HCT116 (cell line): Measurements from ENCODE around the gene MED15. TPM values are rescaled to one million over a fixed set of nuclear protein-coding genes. Genes with fewer than 3 reads are reported as not detected.

Experiments used
- ATAC-seq: fragments of 200-7000 bp; cut with Tn5 transposase; 2 replicates; pipeline ENCODE4 v1.9.1; 2020; ENCODE audit warnings: mild to moderate bottlenecking, moderate library complexity
- BruUV-seq: library from RNA; stranded (reverse); fragments of 400-500 nt; replicated peaks from 2 replicates; lab custom pipeline; 2021; lab: Mats Ljungman, UMichigan
- CTCF ChIA-PET: fragments of 300-600 bp; sonication (Branson Sonifier 250); formaldehyde crosslinking; loops from one replicate; lab custom pipeline; 2021; ENCODE audit warnings: antibody characterized with exemption; lab: Charles Lee
- POLR2A ChIA-PET: fragments of 300-600, 350-600 bp; sonication (Branson Sonifier 250); formaldehyde crosslinking; loops from one replicate; lab custom pipeline; 2021; ENCODE audit warnings: antibody characterized with exemption; lab: Charles Lee
- RAD21 ChIA-PET, 2 experiments: fragments of 300-600 bp; sonication (Branson Sonifier 250); formaldehyde crosslinking; loops; one replicate each; lab custom pipeline; 2023; ENCODE audit warnings: low total read pairs in 2 of 2; ENCODE audit not compliant: uncharacterized antibody in 2 of 2, unreplicated experiment in 2 of 2, low non-redundant PET in 1 of 2; lab: Charles Lee
- DNase-seq: peaks from one replicate; pipeline ENCODE4 v3.0.0-alpha.2; 2010; ENCODE audit warnings: low read depth, low spot score
- H2AFZ ChIP-seq: fragments of 200-600 bp; shearing (Covaris generic), sonication (generic); 2 replicates; pipeline ENCODE4 v1.6.1; 2017; ENCODE audit warnings: low read depth, mixed run types, mixed read lengths, antibody characterized with exemption, low read length; ENCODE audit not compliant: poor library complexity, severe bottlenecking
- H3K27ac ChIP-seq: 2 replicates; pipeline ENCODE4 v1.5.1; 2012; ENCODE audit warnings: low read depth, low read length
- H3K27me3 ChIP-seq: fragments of 200-600 bp; sonication (generic); 2 replicates; pipeline ENCODE4 v1.6.1; 2016; ENCODE audit warnings: mixed run types, low read length, mixed read lengths; ENCODE audit not compliant: insufficient read depth
- H3K36me3 ChIP-seq, 2 experiments: fragments of 200-500 bp in 1 of 2; fragments of 200-600 bp in 1 of 2; sonication (Bioruptor generic) in 1 of 2; sonication (generic) in 1 of 2; 2 replicates each; pipeline versions ENCODE4 v1.5.1 to v1.6.1; 2014 to 2016; ENCODE audit warnings: low read length in 2 of 2, inconsistent platforms in 1 of 2, mixed read lengths in 1 of 2, mixed run types in 1 of 2; ENCODE audit not compliant: insufficient read depth in 2 of 2, control insufficient read depth in 1 of 2
- H3K4me1 ChIP-seq, 2 experiments: fragments of 200-600 bp in 1 of 2; sonication (generic) in 1 of 2; 2 replicates each; pipeline versions ENCODE4 v1.5.1 to v1.6.1; 2012 to 2017; ENCODE audit warnings: low read length in 2 of 2, inconsistent platforms in 1 of 2, mild to moderate bottlenecking in 1 of 2, mixed read lengths in 1 of 2, mixed run types in 1 of 2, moderate library complexity in 1 of 2; ENCODE audit not compliant: insufficient read depth in 2 of 2, control insufficient read depth in 1 of 2
- H3K4me2 ChIP-seq: fragments of 200-600 bp; sonication (generic); 2 replicates; pipeline ENCODE4 v1.6.1; 2017; ENCODE audit warnings: mixed run types, low read length, mixed read lengths
- H3K4me3 ChIP-seq, 2 experiments: fragments of 200-600 bp in 1 of 2; sonication (generic) in 1 of 2; replicated peaks in 1 of 2; 2 replicates each; pipeline ENCODE4 v1.5.1; 2011 to 2016; ENCODE audit warnings: low read length in 2 of 2, control low read depth in 1 of 2, low read depth in 1 of 2, mild to moderate bottlenecking in 1 of 2, mixed read lengths in 1 of 2, mixed run types in 1 of 2
- H3K79me2 ChIP-seq: fragments of 200-600 bp; sonication (generic); 2 replicates; pipeline ENCODE4 v1.6.1; 2017; ENCODE audit warnings: mild to moderate bottlenecking, mixed run types, low read length, moderate library complexity, mixed read lengths; ENCODE audit not compliant: insufficient read depth
- H3K9ac ChIP-seq: fragments of 200-600 bp; sonication (generic); 2 replicates; pipeline ENCODE4 v1.6.1; 2016; ENCODE audit warnings: low read length, mixed read lengths
- H3K9me2 ChIP-seq: fragments of 200-600 bp; sonication (generic), shearing (Covaris generic); 2 replicates; pipeline ENCODE4 v1.6.1; 2017; ENCODE audit warnings: mixed run types, mild to moderate bottlenecking, moderate library complexity; ENCODE audit not compliant: insufficient read depth
- H3K9me3 ChIP-seq, 2 experiments: fragments of 200-500 bp in 1 of 2; fragments of 200-600 bp in 1 of 2; sonication (Bioruptor generic) in 1 of 2; sonication (generic) in 1 of 2; 2 replicates each; pipeline ENCODE4 v1.6.1; 2014 to 2017; ENCODE audit warnings: low read length in 2 of 2, mixed read lengths in 2 of 2, inconsistent platforms in 1 of 2, low read depth in 1 of 2, mild to moderate bottlenecking in 1 of 2, mixed run types in 1 of 2, moderate library complexity in 1 of 2; ENCODE audit not compliant: control insufficient read depth in 1 of 2, insufficient read depth in 1 of 2
- H4K20me1 ChIP-seq: fragments of 200-600 bp; sonication (generic), shearing (Covaris generic); 2 replicates; pipeline ENCODE4 v1.6.1; 2017; ENCODE audit warnings: mixed run types, mild to moderate bottlenecking, moderate library complexity; ENCODE audit not compliant: insufficient read depth
- EGR1 ChIP-seq: IDR thresholded peaks from 2 replicates; pipeline ENCODE4 v1.6.1; 2012; ENCODE audit warnings: low read depth
- EZH2 ChIP-seq: fragments of 200-600 bp; sonication (generic); IDR thresholded peaks from 2 replicates; pipeline ENCODE4 v1.6.1; 2017; ENCODE audit warnings: antibody characterized with exemption, mixed run types
- REST ChIP-seq: IDR thresholded peaks from 2 replicates; pipeline ENCODE4 v1.6.1; 2012; ENCODE audit warnings: low read depth
- intact Hi-C: fragments of 100-400 bp; cut with micrococcal nuclease; formaldehyde crosslinking; loops from 2 replicates; pipeline ENCODE4 v1.10.0; 2022
- total RNA-seq: library from RNA; stranded (reverse); gene quantifications from one replicate; pipeline ENCODE4 v1.2.1, GENCODE V29; 2021; ENCODE audit not compliant: unreplicated experiment
- TF ChIP-seq, protein P1 (sequence below): IDR thresholded peaks from 2 replicates; pipeline ENCODE4 v1.6.1; 2011; ENCODE audit warnings: mild to moderate bottlenecking, low read length, moderate library complexity; ENCODE audit not compliant: insufficient replicate concordance; ENCODE audit errors: extremely low read depth

Gene MED15
- total RNA-seq, 1 experiment from 2014 or later: 81.3 TPM

DNA sequence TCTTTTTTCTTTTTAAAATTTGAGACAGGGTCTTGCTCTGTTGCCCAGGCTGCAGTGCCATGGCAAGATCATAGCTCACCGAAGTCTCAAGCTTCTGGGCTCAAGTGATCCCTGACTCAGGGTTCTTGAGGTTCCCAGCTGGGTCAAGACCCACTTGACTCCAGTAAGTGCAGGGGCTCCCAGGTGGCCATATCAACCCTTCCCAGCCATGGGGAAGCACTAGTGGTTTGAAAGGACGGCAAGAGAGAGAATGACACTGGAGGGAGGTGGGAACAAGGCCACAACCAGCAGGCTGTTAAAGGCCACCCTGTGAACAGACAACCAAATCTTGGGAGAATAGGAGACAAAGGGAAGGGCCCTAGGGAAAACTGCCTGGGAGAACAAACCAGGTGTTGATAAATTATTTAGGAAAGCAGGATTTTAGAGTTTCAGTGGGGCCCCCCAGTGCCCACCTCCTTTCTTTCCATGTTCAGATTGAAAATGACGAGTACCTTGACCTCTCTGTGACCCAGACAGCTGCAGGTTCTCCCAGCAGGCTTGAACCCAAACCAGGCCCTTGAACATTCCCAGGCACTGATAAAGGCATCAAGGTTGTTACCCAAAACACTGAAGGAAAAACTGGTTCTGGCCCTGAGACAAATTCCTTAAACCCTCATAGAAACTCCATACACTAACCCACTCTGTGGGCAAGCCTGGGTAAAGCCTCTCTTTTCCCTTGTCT lies 40.6 kb upstream of the MED15 start:
- no peaks in the 10 kb centered on the region for H4K20me1 ChIP-seq
- H3K27me3 ChIP-seq: no peaks in the 10 kb centered on the region
- DNase-seq: no peak
- POLR2A ChIA-PET: no interaction called here
- no peak overlapping the region for H2AFZ ChIP-seq
- H3K9me2 ChIP-seq: no peaks in the 10 kb centered on the region
- CTCF ChIA-PET: no interaction called here
- H3K4me3 ChIP-seq: no peak overlapping the region
- no peaks in the 10 kb centered on the region for H3K79me2 ChIP-seq
- no peaks in the 10 kb centered on the region for H3K9me3 ChIP-seq
- BruUV-seq: no TSS peak
- intact Hi-C loops: no loop called here
- ATAC-seq: no peak
- H3K9ac ChIP-seq: no peak overlapping the region
- H3K4me2 ChIP-seq: no peak overlapping the region
- TF ChIP-seq, protein P1, sequence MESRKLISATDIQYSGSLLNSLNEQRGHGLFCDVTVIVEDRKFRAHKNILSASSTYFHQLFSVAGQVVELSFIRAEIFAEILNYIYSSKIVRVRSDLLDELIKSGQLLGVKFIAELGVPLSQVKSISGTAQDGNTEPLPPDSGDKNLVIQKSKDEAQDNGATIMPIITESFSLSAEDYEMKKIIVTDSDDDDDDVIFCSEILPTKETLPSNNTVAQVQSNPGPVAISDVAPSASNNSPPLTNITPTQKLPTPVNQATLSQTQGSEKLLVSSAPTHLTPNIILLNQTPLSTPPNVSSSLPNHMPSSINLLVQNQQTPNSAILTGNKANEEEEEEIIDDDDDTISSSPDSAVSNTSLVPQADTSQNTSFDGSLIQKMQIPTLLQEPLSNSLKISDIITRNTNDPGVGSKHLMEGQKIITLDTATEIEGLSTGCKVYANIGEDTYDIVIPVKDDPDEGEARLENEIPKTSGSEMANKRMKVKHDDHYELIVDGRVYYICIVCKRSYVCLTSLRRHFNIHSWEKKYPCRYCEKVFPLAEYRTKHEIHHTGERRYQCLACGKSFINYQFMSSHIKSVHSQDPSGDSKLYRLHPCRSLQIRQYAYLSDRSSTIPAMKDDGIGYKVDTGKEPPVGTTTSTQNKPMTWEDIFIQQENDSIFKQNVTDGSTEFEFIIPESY: no peak
- no peak for TF ChIP-seq EGR1
- no peak for TF ChIP-seq EZH2
- TF ChIP-seq REST: no peak
- TF ChIP-seq, all 23 proteins: peak for 0
- H3K36me3 ChIP-seq: no peaks in the 10 kb centered on the region; a peak in 1 of 4 replicates
- RAD21 ChIA-PET: no interaction called here
- H3K4me1 ChIP-seq: no peaks in the 10 kb centered on the region
- H3K27ac ChIP-seq: no peak overlapping the region
